HG03520 (cell line): ENCODE data around the gene MKLN1.
"Not testable (repeated sequence)": the region's sequence is repeated elsewhere in the genome, so short reads cannot be mapped to it uniquely, and the experiment has no call there.

Experiments
- ATAC-seq: cut with Tn5 transposase; IDR thresholded peaks from one replicate; pipeline ENCODE4 v1.9.1; 2021; ENCODE audit warnings: mild to moderate bottlenecking, moderate library complexity; ENCODE audit not compliant: unreplicated experiment

The MKLN1 gene

DNA sequence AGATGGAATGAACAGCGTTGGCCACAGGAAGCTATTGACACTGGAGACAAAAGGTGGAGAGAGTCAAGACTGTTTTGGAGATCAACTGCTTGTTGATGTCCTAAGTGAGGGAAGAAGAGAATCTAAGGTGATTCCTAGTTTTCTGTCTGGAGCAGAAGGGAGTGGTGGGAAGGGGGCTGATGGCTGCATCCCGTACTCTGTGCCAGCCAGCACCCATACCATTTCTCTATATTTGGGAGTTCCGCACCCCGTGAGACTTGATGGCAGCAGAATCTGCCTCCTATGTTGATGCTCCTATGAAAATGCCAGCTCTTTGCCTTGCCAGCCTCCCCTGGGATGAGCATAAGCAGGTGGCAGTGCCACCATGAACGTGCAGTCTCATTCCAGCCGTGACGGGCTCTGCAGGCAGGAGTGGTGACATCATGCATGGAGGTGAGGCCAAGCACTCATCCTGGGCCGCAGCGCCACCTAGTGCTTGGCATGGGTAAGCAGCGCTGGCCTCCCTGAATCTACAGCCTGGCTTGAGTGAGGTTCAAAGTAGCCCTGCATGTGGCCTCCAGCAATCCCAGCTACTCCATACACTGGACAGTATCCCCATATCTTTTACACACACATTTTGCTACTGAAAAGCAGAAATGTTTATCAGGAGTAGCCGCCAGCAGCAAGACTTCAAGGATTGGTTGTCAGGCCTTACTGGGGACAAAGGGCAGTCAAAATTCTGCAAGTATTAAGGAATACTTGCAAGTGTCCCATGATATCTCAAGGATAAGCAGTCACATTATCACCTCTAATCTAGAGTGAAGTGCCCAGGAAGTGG, 185.8 kb downstream of the MKLN1 start:
- peak; percentile 97 for ATAC-seq

- not testable (repeated sequence) for ATAC-seq
Measured at GRCh38 chr7:131515471-131515870, 187.8 kb downstream of the MKLN1 start.

GRCh38 chr7:131517218-131517923, 189.7 kb downstream of the MKLN1 start:
- ATAC-seq = no peak

DNA sequence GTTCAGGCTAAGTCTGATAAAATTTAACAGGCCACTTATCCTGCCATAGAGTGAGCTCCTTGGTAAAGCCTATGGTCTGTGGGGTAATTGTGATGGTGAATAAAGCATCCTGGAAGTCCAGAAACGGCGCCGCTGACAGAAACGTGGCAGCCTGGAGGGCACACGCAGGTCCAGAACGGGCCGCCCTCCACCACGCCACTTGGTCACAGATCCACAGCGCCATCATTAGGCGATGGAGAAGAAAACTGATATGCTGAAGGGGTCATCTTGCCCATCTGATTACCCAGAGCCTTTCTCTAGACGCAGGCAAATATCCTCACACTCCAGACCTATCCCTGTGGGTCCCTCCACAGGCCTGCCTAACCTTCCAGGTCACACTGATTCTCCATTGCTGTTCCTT, 190.9 kb downstream of the MKLN1 start:
- no peak for ATAC-seq

DNA sequence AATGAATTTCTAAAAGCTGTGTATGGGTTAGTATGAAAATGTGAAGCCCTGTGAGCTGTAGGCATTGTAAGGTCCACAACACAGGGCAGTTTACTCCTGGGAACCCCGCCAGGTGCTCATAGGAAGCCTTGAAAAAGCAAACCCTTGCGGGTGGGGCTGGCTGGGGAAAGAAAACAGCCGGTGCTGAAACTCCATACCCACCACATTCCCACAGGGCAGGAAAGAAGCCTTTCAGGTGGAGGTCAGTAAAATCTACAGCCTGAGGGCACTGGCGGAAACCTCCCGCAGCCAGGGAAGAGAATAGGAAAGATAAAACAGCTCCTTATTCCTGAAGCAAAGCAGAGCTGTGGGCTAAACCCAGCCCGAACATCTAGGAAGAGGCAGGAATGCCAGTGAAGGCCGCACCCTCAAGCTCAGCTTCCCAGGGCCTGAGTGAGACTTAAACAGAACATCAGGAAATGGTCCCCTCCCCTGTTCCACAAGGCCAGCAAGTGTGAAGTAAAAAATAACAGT, 194.0 kb downstream of the MKLN1 start:
- no peak for ATAC-seq

GRCh38 chr7:131522325-131522930, 194.8 kb downstream of the MKLN1 start:
- ATAC-seq = no peak

- ATAC-seq = no peak
Measured at GRCh38 chr7:131524115-131524514, 196.4 kb downstream of the MKLN1 start.

GRCh38 chr7:131524703-131525102, 197.0 kb downstream of the MKLN1 start:
- no peak for ATAC-seq

GRCh38 chr7:131525820-131526219, 198.1 kb downstream of the MKLN1 start:
- ATAC-seq = no peak

DNA sequence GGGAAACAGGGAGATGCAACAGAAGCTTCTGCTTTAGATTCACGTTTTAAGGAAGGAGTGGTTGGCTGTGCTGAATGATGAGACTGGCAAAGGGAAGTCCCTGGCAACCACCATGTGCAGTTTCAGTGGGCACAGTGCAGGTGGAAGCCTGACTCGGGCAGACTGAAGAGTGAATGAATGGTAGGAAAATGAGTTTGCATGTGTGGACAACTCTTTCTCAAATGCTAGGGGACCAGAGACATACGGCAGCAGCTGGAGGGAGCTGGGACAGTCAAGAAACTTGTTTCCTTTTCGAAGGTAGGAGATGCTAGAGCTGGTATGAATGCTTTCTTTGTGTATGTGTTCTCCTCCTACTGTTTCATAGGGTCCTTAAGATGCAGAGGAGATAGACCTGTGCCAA, 199.8 kb downstream of the MKLN1 start:
- no peak for ATAC-seq

DNA sequence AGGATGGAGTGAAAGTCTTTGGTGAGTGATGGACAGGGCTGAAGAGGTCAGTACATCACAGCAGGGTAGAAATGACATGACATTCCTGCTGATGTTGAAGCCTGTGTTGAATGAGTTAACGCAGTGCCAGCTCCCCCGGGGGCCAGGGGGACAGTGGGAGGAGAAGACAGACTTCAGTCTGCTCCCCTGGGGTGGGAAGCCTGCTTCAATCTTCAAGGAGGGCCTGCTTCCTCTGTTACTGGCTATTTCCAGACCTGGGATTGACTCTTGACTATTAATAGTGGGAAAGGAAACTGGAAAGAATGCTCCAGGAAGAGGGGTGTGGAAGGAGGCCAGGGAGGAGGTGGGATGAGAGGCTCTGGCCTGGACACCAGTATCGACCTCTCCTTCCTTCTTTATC, 201.5 kb downstream of the MKLN1 start:
- no peak for ATAC-seq

GRCh38 chr7:131529617-131530016, 201.9 kb downstream of the MKLN1 start:
- no peak for ATAC-seq

- ATAC-seq = no peak
Measured at GRCh38 chr7:131530137-131530536, 202.5 kb downstream of the MKLN1 start.

DNA sequence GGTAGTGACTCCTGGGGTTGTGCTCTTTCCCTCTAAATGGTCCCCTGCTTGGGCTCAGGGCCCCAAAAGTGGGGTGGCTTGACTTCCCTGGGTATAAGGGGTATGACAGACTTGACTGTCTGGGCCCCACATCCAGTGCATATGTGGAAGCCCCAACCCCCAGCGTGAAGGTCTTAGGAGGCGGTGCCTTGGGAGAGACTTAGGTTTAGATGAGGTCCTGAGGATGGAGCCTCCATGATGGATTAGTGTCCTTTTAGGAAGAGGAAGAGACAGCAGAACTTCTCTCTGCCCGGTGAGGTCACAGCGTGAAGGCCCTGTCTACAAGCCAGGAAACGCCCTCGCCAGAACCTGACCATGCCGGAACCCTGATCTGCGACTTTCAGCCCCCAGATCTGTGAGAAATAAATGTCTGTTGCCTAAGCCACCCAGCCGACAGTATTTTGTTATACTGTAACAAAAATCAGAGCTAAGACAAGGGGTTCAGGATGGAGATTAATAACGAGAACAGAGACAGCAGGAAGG, 205.0 kb downstream of the MKLN1 start:
- no peak for ATAC-seq

DNA sequence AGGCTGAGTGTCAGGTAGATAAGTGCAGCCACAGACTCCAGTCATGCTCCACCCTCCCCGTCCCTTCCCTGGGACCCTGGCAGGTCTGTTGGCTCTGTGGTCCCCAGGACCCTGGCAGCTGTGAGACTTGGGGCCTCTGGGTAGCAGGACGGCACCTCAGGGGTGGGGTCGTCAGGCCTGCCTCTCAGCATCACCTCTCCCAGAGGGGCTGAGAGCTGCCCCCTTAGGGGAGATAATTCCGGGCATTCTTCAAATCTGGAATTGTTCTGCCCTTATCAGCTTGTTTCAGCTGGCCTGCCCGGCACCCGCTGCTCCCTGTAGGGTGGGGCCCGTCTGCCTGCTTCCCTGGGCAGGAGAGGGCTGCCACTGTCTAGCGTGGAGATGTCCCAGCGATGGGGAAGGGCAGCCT, 205.5 kb downstream of the MKLN1 start:
- ATAC-seq = no peak

GRCh38 chr7:131533566-131534561, 206.2 kb downstream of the MKLN1 start:
- ATAC-seq = no peak

- ATAC-seq = no peak
Measured at GRCh38 chr7:131536361-131536849, 208.7 kb downstream of the MKLN1 start.

- ATAC-seq = no peak
Measured at GRCh38 chr7:131537571-131537978, 209.9 kb downstream of the MKLN1 start.

DNA sequence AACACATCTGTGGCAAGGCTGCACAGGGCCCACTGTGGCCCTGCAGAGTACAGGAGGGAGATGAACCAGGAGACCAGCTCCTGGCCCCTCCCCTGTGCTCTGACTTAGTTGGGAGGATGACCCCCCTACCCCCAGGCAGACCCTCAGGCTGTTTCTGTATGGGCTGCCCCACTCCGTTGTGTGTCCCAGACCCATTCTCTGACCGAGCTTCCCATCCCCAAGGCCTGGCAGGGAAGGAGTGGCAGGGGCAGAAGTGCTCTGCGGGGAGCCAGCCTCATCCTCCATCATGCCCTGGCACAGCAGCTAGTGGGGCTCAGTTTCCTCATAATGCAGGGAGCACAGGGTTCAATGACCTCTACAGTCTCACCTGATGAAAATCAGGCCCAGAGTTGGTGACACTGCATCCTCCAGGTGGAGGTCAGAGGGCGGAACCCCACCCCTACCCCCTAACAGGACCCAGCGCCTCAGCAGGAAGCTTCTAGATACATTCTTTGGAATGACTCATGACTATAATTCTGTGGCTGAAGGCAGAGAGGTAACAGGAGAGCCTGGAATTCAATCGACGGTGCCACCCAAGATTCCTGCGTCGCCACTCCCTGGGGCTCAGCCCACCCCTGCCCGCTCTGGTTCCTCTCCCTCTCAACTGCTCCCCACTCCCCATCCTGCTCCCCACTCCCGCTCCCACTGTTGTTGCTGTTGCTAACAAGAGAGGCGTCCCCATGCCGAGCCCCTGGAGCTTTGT, 210.6 kb downstream of the MKLN1 start:
- no peak for ATAC-seq
